WTC11 (cell line): Measurements from ENCODE around the gene TPM4. TPM values are rescaled to one million over a fixed set of nuclear protein-coding genes. Genes with fewer than 3 reads are reported as not detected.
A peak's percentile ranks its signal among the peaks of the same experiment; 100 is the strongest.

Source experiments
- ATAC-seq: fragments of 200-7000 bp; cut with Tn5 transposase; 2 replicates; pipeline ENCODE4 v1.10.0; 2021; ENCODE audit warnings: mild to moderate bottlenecking, moderate library complexity
- CTCF ChIA-PET: fragments of 300-600 bp; sonication (Branson Sonifier 250); formaldehyde crosslinking; loops from one replicate; lab custom pipeline; 2021; ENCODE audit warnings: antibody characterized with exemption; lab: Charles Lee
- POLR2A ChIA-PET: fragments of 350-600 bp; sonication (Branson Sonifier 250); formaldehyde crosslinking; loops from one replicate; lab custom pipeline; 2021; ENCODE audit warnings: antibody characterized with exemption; lab: Charles Lee
- DNase-seq: peaks from one replicate; pipeline ENCODE4 v3.0.0; 2021; ENCODE audit warnings: low spot score
- H3K27ac Mint-ChIP-seq: 2 replicates; pipeline ENCODE4 v1.8.0; 2021; ENCODE audit warnings: mixed read lengths
- H3K27me3 Mint-ChIP-seq: 2 replicates; pipeline ENCODE4 v1.8.0; 2021; ENCODE audit warnings: low read depth, mild to moderate bottlenecking, moderate library complexity, mixed read lengths
- H3K36me3 Mint-ChIP-seq: 2 replicates; pipeline ENCODE4 v1.8.0; 2021; ENCODE audit warnings: mixed read lengths
- H3K4me1 Mint-ChIP-seq: 2 replicates; pipeline ENCODE4 v1.8.0; 2022; ENCODE audit warnings: mixed read lengths
- H3K4me3 Mint-ChIP-seq: 2 replicates; pipeline ENCODE4 v1.8.0; 2021; ENCODE audit warnings: mild to moderate bottlenecking, moderate library complexity, mixed read lengths
- H3K9me3 Mint-ChIP-seq: 2 replicates; pipeline ENCODE4 v1.8.0; 2021; ENCODE audit warnings: mixed read lengths
- CREB1 ChIP-seq: sonication (generic); formaldehyde crosslinking; IDR thresholded peaks from 2 replicates; pipeline ENCODE4 v1.8.0; 2023; ENCODE audit warnings: mild to moderate bottlenecking, missing genetic modification reagents
- CREM ChIP-seq: sonication (generic); formaldehyde crosslinking; IDR thresholded peaks from 2 replicates; pipeline ENCODE4 v1.8.1; 2022; ENCODE audit warnings: mild to moderate bottlenecking, missing genetic modification reagents, moderate library complexity
- ELF4 ChIP-seq: sonication (generic); formaldehyde crosslinking; IDR thresholded peaks from 2 replicates; pipeline ENCODE4 v1.8.1; 2022; ENCODE audit warnings: low read depth, mild to moderate bottlenecking, moderate library complexity, missing genetic modification reagents
- FOXK1 ChIP-seq: sonication (generic); formaldehyde crosslinking; IDR thresholded peaks from 2 replicates; pipeline ENCODE4 v1.8.0; 2022; ENCODE audit warnings: mild to moderate bottlenecking, moderate library complexity, missing genetic modification reagents
- PRRX2 ChIP-seq: fragments of 250-450 bp; sonication (Bioruptor Pico); IDR thresholded peaks from 2 replicates; pipeline ENCODE4 v1.8.0; 2021; ENCODE audit warnings: mild to moderate bottlenecking
- SMAD3 ChIP-seq: sonication (generic); formaldehyde crosslinking; IDR thresholded peaks from 2 replicates; pipeline ENCODE4 v1.8.0; 2022; ENCODE audit warnings: missing genetic modification reagents, mild to moderate bottlenecking, borderline replicate concordance
- TEAD4 ChIP-seq: sonication (generic); formaldehyde crosslinking; IDR thresholded peaks from 2 replicates; pipeline ENCODE4 v1.8.0; 2022; ENCODE audit warnings: mild to moderate bottlenecking, missing genetic modification reagents
- ZNF138 ChIP-seq: sonication (generic); formaldehyde crosslinking; conservative IDR thresholded peaks from 2 replicates; pipeline ENCODE4 v1.8.1; 2022; ENCODE audit warnings: mild to moderate bottlenecking, moderate library complexity, missing genetic modification reagents
- ZNF671 ChIP-seq: fragments of 250-450 bp; sonication (Bioruptor Pico); IDR thresholded peaks from 2 replicates; pipeline ENCODE4 v1.8.0; 2021; ENCODE audit warnings: mild to moderate bottlenecking
- total RNA-seq: library from RNA; stranded (reverse); gene quantifications from 3 replicates; pipeline ENCODE4 v1.2.3, GENCODE V29; 2021
- TF ChIP-seq, protein P1 (sequence below): sonication (generic); formaldehyde crosslinking; IDR thresholded peaks from 2 replicates; pipeline ENCODE4 v1.8.1; 2022; ENCODE audit warnings: mild to moderate bottlenecking, moderate library complexity, missing genetic modification reagents
- TF ChIP-seq, protein P2 (sequence below): fragments of 250-450 bp; sonication (Bioruptor Pico); conservative IDR thresholded peaks from 2 replicates; pipeline ENCODE4 v1.9.0; 2021; ENCODE audit warnings: mild to moderate bottlenecking
- TF ChIP-seq, protein P3 (sequence below): sonication (generic); formaldehyde crosslinking; IDR thresholded peaks from 2 replicates; pipeline ENCODE4 v1.8.0; 2022; ENCODE audit warnings: mild to moderate bottlenecking, missing genetic modification reagents
- TF ChIP-seq, protein P4 (sequence below): fragments of 250-450 bp; sonication (Bioruptor Pico); IDR thresholded peaks from 2 replicates; pipeline ENCODE4 v1.9.0; 2021; ENCODE audit warnings: mild to moderate bottlenecking
- TF ChIP-seq, protein P5 (sequence below): sonication (generic); formaldehyde crosslinking; IDR thresholded peaks from 2 replicates; pipeline ENCODE4 v1.8.1; 2023; ENCODE audit warnings: mild to moderate bottlenecking, moderate library complexity, missing genetic modification reagents
- TF ChIP-seq, protein P6 (sequence below): sonication (generic); formaldehyde crosslinking; IDR thresholded peaks from 2 replicates; pipeline ENCODE4 v1.8.1; 2023; ENCODE audit warnings: mild to moderate bottlenecking, missing genetic modification reagents, moderate library complexity
- TF ChIP-seq, protein P7 (sequence below): sonication (generic); formaldehyde crosslinking; IDR thresholded peaks from 2 replicates; pipeline ENCODE4 v1.8.1; 2023; ENCODE audit warnings: mild to moderate bottlenecking, missing genetic modification reagents
- TF ChIP-seq, protein P8 (sequence below): sonication (generic); formaldehyde crosslinking; IDR thresholded peaks from 2 replicates; pipeline ENCODE4 v1.8.0; 2023; ENCODE audit warnings: mild to moderate bottlenecking, missing genetic modification reagents
- TF ChIP-seq, protein P9 (sequence below): fragments of 200-600 bp; IDR thresholded peaks from 2 replicates; pipeline ENCODE4 v1.8.0; 2022; ENCODE audit warnings: antibody characterized with exemption

TPM4 gene
- total RNA-seq, 1 experiment from 2014 or later = 302 TPM

DNA sequence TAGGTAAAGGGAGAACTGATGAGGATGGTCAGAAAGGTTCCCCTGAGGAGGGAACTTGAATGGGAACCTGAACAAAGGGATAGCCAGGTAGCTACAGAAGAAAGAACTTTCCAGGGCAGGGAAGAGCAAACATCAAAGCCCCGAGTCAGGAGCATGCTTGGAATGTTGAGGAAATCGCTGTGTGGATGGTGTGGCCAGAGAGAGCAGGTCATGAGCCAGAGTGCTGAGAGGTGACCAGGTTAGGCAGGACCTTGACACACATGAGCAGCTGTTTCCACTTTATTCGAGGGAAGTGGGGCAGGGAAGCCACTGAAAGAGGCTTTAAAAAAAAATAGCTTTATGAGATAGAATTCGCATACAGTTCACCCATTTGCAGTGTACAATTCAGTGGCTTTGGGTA is 39.8 kb downstream of the TPM4 start (continued):
- TF ChIP-seq, protein P1, sequence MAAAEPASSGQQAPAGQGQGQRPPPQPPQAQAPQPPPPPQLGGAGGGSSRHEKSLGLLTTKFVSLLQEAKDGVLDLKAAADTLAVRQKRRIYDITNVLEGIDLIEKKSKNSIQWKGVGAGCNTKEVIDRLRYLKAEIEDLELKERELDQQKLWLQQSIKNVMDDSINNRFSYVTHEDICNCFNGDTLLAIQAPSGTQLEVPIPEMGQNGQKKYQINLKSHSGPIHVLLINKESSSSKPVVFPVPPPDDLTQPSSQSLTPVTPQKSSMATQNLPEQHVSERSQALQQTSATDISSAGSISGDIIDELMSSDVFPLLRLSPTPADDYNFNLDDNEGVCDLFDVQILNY (CRISPR knock-in tag) = no peak
- TF ChIP-seq ZNF138 (CRISPR knock-in tag) = no peak
- TF ChIP-seq ELF4 = no peak

DNA sequence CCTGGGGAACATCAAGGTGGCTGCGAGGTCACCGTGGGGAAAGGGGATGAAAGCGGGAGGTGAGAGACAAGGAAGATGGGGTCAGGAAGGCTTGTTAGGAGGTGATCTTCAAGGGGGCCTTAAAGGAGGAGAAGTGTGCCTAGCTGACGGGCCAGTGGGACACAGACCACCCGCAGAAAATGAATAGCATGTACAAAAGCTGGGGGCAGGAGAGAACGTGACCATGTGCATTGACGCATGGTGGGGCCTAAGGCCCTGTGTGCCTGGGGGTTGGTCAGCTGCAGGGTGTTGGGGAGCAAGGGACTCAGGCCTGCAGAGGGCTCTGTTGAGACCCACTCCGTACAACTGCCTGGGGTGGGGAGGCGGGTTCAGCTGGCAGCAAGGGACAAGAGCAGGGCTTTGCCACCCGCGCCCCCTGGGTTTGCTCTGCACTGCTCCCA is 41.3 kb downstream of the TPM4 start:
- POLR2A ChIA-PET = interaction anchor here (1.2 kb wide), 1 partner anchor 35 kb away, joined by 3 read pairs; no protein-coding TSS in a partner anchor
- ATAC-seq (peak; percentile 83), DNase-seq (peak; percentile 30)
- Mint-ChIP-seq H3K36me3 (peaks cover 35% of the 10 kb centered on the region), H3K4me3 (no peak overlapping the region), H3K9me3 (no peaks in the 10 kb centered on the region), H3K27me3 (no peaks in the 10 kb centered on the region), H3K27ac (no peak overlapping the region; the same call in 1 of the 2 replicates), H3K4me1 (peaks cover 2% of the 10 kb centered on the region; the same call in 1 of the 2 replicates)
- CTCF ChIA-PET = interaction anchor here (0.6 to 1.6 kb wide), 6 partner anchors 18 to 71 kb away, joined by 3 to 10 read pairs (median 4); partner anchors contain the start of gene FAM32A
- TF ChIP-seq ZNF671 (CRISPR knock-in tag) = no peak
- TF ChIP-seq CREB1 (CRISPR knock-in tag) = no peak
- TF ChIP-seq, protein P2, sequence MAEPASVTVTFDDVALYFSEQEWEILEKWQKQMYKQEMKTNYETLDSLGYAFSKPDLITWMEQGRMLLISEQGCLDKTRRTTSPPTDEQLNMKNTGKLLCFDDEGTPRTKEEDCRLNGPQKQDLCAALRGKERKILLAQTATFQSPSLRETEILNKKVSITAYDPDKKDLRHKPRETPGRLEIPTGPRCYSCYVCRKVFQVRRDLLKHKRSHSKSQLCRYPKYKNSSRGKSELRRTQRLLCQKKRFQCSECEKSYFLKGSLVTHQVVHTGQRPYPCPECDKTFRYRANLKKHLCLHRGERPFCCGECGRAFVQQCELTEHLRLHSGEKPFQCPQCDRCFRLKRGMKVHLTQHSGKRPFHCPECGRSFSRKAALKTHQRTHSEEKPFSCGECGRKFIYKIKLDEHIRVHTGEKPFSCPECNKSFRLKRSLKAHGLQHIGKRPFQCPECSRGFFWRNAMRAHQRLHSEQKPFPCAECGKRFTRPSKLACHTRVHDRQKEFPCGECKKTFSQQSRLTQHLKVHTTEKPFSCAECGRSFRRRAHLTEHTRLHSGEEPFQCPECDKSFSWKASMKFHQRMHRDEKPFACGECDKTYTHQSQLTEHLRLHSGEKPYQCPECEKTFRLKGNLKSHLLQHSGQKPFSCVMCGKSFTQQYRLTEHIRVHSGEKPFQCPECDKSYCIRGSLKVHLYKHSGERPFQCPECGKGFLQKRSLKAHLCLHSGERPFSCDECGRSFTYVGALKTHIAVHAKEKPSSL (CRISPR knock-in tag) = no peak
- TF ChIP-seq, protein P3, sequence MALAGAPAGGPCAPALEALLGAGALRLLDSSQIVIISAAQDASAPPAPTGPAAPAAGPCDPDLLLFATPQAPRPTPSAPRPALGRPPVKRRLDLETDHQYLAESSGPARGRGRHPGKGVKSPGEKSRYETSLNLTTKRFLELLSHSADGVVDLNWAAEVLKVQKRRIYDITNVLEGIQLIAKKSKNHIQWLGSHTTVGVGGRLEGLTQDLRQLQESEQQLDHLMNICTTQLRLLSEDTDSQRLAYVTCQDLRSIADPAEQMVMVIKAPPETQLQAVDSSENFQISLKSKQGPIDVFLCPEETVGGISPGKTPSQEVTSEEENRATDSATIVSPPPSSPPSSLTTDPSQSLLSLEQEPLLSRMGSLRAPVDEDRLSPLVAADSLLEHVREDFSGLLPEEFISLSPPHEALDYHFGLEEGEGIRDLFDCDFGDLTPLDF (CRISPR knock-in tag) = no peak
- TF ChIP-seq, protein P4, sequence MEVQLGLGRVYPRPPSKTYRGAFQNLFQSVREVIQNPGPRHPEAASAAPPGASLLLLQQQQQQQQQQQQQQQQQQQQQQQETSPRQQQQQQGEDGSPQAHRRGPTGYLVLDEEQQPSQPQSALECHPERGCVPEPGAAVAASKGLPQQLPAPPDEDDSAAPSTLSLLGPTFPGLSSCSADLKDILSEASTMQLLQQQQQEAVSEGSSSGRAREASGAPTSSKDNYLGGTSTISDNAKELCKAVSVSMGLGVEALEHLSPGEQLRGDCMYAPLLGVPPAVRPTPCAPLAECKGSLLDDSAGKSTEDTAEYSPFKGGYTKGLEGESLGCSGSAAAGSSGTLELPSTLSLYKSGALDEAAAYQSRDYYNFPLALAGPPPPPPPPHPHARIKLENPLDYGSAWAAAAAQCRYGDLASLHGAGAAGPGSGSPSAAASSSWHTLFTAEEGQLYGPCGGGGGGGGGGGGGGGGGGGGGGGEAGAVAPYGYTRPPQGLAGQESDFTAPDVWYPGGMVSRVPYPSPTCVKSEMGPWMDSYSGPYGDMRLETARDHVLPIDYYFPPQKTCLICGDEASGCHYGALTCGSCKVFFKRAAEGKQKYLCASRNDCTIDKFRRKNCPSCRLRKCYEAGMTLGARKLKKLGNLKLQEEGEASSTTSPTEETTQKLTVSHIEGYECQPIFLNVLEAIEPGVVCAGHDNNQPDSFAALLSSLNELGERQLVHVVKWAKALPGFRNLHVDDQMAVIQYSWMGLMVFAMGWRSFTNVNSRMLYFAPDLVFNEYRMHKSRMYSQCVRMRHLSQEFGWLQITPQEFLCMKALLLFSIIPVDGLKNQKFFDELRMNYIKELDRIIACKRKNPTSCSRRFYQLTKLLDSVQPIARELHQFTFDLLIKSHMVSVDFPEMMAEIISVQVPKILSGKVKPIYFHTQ (CRISPR knock-in tag) = no peak
- TF ChIP-seq SMAD3 (CRISPR knock-in tag) = no peak
- TF ChIP-seq PRRX2 (CRISPR knock-in tag) = no peak
- no peak for TF ChIP-seq TEAD4 (CRISPR knock-in tag)
- TF ChIP-seq CREM = no peak
- TF ChIP-seq FOXK1 (CRISPR knock-in tag) = no peak
- TF ChIP-seq, protein P5, sequence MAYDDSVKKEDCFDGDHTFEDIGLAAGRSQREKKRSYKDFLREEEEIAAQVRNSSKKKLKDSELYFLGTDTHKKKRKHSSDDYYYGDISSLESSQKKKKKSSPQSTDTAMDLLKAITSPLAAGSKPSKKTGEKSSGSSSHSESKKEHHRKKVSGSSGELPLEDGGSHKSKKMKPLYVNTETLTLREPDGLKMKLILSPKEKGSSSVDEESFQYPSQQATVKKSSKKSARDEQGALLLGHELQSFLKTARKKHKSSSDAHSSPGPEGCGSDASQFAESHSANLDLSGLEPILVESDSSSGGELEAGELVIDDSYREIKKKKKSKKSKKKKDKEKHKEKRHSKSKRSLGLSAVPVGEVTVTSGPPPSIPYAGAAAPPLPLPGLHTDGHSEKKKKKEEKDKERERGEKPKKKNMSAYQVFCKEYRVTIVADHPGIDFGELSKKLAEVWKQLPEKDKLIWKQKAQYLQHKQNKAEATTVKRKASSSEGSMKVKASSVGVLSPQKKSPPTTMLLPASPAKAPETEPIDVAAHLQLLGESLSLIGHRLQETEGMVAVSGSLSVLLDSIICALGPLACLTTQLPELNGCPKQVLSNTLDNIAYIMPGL (CRISPR knock-in tag) = no peak
- TF ChIP-seq, protein P6, sequence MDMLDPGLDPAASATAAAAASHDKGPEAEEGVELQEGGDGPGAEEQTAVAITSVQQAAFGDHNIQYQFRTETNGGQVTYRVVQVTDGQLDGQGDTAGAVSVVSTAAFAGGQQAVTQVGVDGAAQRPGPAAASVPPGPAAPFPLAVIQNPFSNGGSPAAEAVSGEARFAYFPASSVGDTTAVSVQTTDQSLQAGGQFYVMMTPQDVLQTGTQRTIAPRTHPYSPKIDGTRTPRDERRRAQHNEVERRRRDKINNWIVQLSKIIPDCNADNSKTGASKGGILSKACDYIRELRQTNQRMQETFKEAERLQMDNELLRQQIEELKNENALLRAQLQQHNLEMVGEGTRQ (CRISPR knock-in tag) = no peak
- TF ChIP-seq, protein P7, sequence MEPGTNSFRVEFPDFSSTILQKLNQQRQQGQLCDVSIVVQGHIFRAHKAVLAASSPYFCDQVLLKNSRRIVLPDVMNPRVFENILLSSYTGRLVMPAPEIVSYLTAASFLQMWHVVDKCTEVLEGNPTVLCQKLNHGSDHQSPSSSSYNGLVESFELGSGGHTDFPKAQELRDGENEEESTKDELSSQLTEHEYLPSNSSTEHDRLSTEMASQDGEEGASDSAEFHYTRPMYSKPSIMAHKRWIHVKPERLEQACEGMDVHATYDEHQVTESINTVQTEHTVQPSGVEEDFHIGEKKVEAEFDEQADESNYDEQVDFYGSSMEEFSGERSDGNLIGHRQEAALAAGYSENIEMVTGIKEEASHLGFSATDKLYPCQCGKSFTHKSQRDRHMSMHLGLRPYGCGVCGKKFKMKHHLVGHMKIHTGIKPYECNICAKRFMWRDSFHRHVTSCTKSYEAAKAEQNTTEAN (CRISPR knock-in tag) = no peak
- TF ChIP-seq, protein P8, sequence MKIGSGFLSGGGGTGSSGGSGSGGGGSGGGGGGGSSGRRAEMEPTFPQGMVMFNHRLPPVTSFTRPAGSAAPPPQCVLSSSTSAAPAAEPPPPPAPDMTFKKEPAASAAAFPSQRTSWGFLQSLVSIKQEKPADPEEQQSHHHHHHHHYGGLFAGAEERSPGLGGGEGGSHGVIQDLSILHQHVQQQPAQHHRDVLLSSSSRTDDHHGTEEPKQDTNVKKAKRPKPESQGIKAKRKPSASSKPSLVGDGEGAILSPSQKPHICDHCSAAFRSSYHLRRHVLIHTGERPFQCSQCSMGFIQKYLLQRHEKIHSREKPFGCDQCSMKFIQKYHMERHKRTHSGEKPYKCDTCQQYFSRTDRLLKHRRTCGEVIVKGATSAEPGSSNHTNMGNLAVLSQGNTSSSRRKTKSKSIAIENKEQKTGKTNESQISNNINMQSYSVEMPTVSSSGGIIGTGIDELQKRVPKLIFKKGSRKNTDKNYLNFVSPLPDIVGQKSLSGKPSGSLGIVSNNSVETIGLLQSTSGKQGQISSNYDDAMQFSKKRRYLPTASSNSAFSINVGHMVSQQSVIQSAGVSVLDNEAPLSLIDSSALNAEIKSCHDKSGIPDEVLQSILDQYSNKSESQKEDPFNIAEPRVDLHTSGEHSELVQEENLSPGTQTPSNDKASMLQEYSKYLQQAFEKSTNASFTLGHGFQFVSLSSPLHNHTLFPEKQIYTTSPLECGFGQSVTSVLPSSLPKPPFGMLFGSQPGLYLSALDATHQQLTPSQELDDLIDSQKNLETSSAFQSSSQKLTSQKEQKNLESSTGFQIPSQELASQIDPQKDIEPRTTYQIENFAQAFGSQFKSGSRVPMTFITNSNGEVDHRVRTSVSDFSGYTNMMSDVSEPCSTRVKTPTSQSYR (CRISPR knock-in tag) = no peak
- TF ChIP-seq, protein P9, sequence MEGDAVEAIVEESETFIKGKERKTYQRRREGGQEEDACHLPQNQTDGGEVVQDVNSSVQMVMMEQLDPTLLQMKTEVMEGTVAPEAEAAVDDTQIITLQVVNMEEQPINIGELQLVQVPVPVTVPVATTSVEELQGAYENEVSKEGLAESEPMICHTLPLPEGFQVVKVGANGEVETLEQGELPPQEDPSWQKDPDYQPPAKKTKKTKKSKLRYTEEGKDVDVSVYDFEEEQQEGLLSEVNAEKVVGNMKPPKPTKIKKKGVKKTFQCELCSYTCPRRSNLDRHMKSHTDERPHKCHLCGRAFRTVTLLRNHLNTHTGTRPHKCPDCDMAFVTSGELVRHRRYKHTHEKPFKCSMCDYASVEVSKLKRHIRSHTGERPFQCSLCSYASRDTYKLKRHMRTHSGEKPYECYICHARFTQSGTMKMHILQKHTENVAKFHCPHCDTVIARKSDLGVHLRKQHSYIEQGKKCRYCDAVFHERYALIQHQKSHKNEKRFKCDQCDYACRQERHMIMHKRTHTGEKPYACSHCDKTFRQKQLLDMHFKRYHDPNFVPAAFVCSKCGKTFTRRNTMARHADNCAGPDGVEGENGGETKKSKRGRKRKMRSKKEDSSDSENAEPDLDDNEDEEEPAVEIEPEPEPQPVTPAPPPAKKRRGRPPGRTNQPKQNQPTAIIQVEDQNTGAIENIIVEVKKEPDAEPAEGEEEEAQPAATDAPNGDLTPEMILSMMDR = no peak
